IPS-NIHi11 (cell line): ENCODE results near the gene P2RX3.
"Not testable (repeated sequence)": the region's sequence is repeated elsewhere in the genome, so short reads cannot be mapped to it uniquely, and the experiment has no call there.

ENCODE experiments used
- DNase-seq: peaks from one replicate; pipeline ENCODE4 v3.0.0; 2012; ENCODE audit warnings: mixed read lengths, low spot score

P2RX3 gene

GRCh38 chr11:57324886-57325734 is 13.0 kb upstream of the P2RX3 start, which contains the start of gene TNKS1BP1:
TNKS1BP1 (minus strand) TSS chr11:57324952; CDS start chr11:57321885, 3,067 bp downstream.
- DNase-seq: peak; percentile 95

GRCh38 chr11:57325735-57326048 is 12.5 kb upstream of the P2RX3 start:
- no peak for DNase-seq

GRCh38 chr11:57327721-57328120 is 10.4 kb upstream of the P2RX3 start:
- DNase-seq: no peak

GRCh38 chr11:57330029-57330428 is 8.1 kb upstream of the P2RX3 start:
- DNase-seq: no peak

- DNase-seq: no peak
Observed at GRCh38 chr11:57331720-57332119, 6.4 kb upstream of the P2RX3 start.

GRCh38 chr11:57332694-57333440 is 5.3 kb upstream of the P2RX3 start:
- DNase-seq: no peak

- no peak for DNase-seq
Observed at GRCh38 chr11:57335023-57335342, 3.2 kb upstream of the P2RX3 start.

- peak; percentile 91 for DNase-seq
Observed at GRCh38 chr11:57335343-57336110, 2.6 kb upstream of the P2RX3 start, which contains the start of gene SSRP1. SSRP1 (minus strand) TSS chr11:57335892; CDS start chr11:57335121, 771 bp downstream.

- no peak for DNase-seq
Observed at GRCh38 chr11:57336111-57336666, 2.0 kb upstream of the P2RX3 start.

GRCh38 chr11:57336856-57337255 is 1.3 kb upstream of the P2RX3 start:
- DNase-seq: not testable (repeated sequence)

- no peak for DNase-seq
Observed at GRCh38 chr11:57339328-57339727, 1.2 kb downstream of the P2RX3 start.

- peak; percentile 48 for DNase-seq
Observed at GRCh38 chr11:57340039-57340615, 2.0 kb downstream of the P2RX3 start.

GRCh38 chr11:57341250-57341808 is 3.2 kb downstream of the P2RX3 start:
- no peak for DNase-seq

- DNase-seq: no peak
Observed at GRCh38 chr11:57342702-57343101, 4.5 kb downstream of the P2RX3 start.

- no peak for DNase-seq
Observed at GRCh38 chr11:57343825-57344224, 5.7 kb downstream of the P2RX3 start.

GRCh38 chr11:57344826-57345225 is 6.7 kb downstream of the P2RX3 start:
- DNase-seq: no peak

- peak; percentile 86 for DNase-seq
Observed at GRCh38 chr11:57345555-57346211, 7.5 kb downstream of the P2RX3 start.

GRCh38 chr11:57347336-57347735 is 9.2 kb downstream of the P2RX3 start:
- no peak for DNase-seq

GRCh38 chr11:57348052-57348451 is 9.9 kb downstream of the P2RX3 start:
- DNase-seq: no peak

- DNase-seq: no peak
Observed at GRCh38 chr11:57348636-57349313, 10.6 kb downstream of the P2RX3 start.
